ENCODE data around the gene ZBTB42. TPM values are rescaled to one million over a fixed set of nuclear protein-coding genes. Genes with fewer than 3 reads are reported as not detected.
A peak's percentile ranks its signal among the peaks of the same experiment; 100 is the strongest.

Gene ZBTB42
- total and polyA plus RNA-seq, 3 donors from 2014 or later = 6.1 to 8.4 (median 7.1) TPM

DNA sequence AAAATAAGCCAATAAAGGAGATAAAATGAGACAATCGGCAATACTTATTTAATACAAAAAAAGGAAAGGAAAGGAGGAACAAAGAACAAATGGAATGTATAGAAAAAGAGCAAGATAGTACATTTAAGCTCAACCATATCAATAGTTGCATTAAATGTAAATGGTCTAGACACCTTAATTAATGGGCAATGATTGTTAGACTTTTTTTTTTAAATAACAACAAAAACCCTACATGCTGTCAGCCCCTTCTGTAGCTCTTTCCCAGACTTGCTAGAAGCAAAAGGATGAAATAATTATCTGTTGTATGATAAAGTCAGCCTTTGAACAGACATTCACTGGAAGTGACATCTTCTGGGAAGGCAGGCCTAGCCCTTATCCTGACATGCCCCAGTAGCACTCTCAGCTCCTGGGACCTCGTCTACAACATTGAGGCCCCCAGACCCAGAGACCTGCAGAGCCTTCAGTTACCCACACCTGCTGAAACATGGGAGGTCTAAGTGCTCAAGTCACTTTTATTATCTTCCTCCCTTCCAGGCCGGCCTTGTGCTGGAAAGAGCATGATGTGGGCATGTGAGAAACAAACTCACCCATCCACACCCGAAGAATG is 34.5 kb upstream of the ZBTB42 start:
- H3K36me3 ChIP-seq (ENCODE audit: low read depth, missing control alignments) = no peaks in the 10 kb centered on the region
- 93 to 95% methylated on average over 4 of the region's 4 CpGs for WGBS, 2 donors
- no peaks in the 10 kb centered on the region for H3K9me3 ChIP-seq
- H3K4me1 ChIP-seq = peaks cover 11% of the 10 kb centered on the region
- no peak for DNase-seq
- no peak for TF ChIP-seq POLR2A (IDR thresholded peaks at IDR 0.05)
- TF ChIP-seq, protein P1, sequence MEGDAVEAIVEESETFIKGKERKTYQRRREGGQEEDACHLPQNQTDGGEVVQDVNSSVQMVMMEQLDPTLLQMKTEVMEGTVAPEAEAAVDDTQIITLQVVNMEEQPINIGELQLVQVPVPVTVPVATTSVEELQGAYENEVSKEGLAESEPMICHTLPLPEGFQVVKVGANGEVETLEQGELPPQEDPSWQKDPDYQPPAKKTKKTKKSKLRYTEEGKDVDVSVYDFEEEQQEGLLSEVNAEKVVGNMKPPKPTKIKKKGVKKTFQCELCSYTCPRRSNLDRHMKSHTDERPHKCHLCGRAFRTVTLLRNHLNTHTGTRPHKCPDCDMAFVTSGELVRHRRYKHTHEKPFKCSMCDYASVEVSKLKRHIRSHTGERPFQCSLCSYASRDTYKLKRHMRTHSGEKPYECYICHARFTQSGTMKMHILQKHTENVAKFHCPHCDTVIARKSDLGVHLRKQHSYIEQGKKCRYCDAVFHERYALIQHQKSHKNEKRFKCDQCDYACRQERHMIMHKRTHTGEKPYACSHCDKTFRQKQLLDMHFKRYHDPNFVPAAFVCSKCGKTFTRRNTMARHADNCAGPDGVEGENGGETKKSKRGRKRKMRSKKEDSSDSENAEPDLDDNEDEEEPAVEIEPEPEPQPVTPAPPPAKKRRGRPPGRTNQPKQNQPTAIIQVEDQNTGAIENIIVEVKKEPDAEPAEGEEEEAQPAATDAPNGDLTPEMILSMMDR (IDR thresholded peaks at IDR 0.05) = no peak
- no peaks in the 10 kb centered on the region for H3K27me3 ChIP-seq
- H3K27ac ChIP-seq = no peak overlapping the region
- no peak overlapping the region for H3K4me3 ChIP-seq
- intact Hi-C loops (cut with DNase I; ENCODE audit: low total_unique reads) = loop anchor here (10.0 kb wide), 1 partner anchor 278 kb away; no protein-coding TSS in a partner anchor

- TF ChIP-seq, protein P1 (IDR thresholded peaks at IDR 0.05) = no peak
- TF ChIP-seq POLR2A (IDR thresholded peaks at IDR 0.05) = no peak
- WGBS, 2 donors = 94 to 95% methylated on average over 14 to 15 of the region's 15 CpGs
- Histone ChIP-seq H3K4me3 (no peak overlapping the region), H3K27me3 (no peaks in the 10 kb centered on the region), H3K27ac (no peak overlapping the region), H3K4me1 (peaks cover 11% of the 10 kb centered on the region), H3K9me3 (no peaks in the 10 kb centered on the region), H3K36me3 (ENCODE audit: low read depth, missing control alignments) (no peaks in the 10 kb centered on the region)
- intact Hi-C loops (cut with DNase I; ENCODE audit: low total_unique reads) = loop anchor here (10.0 kb wide), 1 partner anchor 278 kb away; no protein-coding TSS in a partner anchor
- no peak for DNase-seq
Observed at GRCh38 chr14:104766863-104767633, 33.9 kb upstream of the ZBTB42 start.

DNA sequence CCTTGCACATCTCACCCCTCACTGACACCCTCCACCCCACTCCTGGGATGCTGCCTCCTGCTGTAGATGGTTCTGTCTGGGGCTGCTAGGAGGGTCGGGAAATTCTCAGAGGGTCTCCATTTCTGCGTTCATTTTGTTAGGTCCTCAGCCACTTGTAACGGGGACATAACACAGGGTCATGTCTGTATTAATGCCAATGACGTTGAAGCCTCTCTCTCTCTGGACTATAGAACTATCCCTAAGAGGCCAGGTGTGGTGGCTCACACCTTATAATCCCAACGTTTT is 33.3 kb upstream of the ZBTB42 start:
- H3K27me3 ChIP-seq = no peaks in the 10 kb centered on the region
- no peaks in the 10 kb centered on the region for H3K36me3 ChIP-seq (ENCODE audit: low read depth, missing control alignments)
- H3K4me1 ChIP-seq = peaks cover 11% of the 10 kb centered on the region
- H3K27ac ChIP-seq = no peak overlapping the region
- TF ChIP-seq, protein P1 (IDR thresholded peaks at IDR 0.05) = no peak
- no peak for TF ChIP-seq POLR2A (IDR thresholded peaks at IDR 0.05)
- intact Hi-C loops (cut with DNase I; ENCODE audit: low total_unique reads) = loop anchor here (10.0 kb wide), 1 partner anchor 277 kb away; no protein-coding TSS in a partner anchor
- H3K9me3 ChIP-seq = no peaks in the 10 kb centered on the region
- WGBS, 2 donors = 72 to 81% methylated on average over 5 of the region's 5 CpGs
- H3K4me3 ChIP-seq = no peak overlapping the region
- no peak for DNase-seq

GRCh38 chr14:104768437-104769323 is 32.2 kb upstream of the ZBTB42 start:
- no peak overlapping the region for H3K27ac ChIP-seq
- 35 to 43% methylated on average over 12 to 22 of the region's 25 CpGs for WGBS, 2 donors
- TF ChIP-seq POLR2A (IDR thresholded peaks at IDR 0.05) = no peak
- TF ChIP-seq, protein P1 (IDR thresholded peaks at IDR 0.05) = peak; percentile 87 to 97 (median 88)
- H3K27me3 ChIP-seq = no peaks in the 10 kb centered on the region
- no peaks in the 10 kb centered on the region for H3K36me3 ChIP-seq (ENCODE audit: low read depth, missing control alignments)
- peaks cover 11% of the 10 kb centered on the region for H3K4me1 ChIP-seq
- DNase-seq = peak; percentile 92
- no peaks in the 10 kb centered on the region for H3K9me3 ChIP-seq
- H3K4me3 ChIP-seq = no peak overlapping the region
- intact Hi-C loops (cut with DNase I; ENCODE audit: low total_unique reads) = loop anchor here (10.0 kb wide), 1 partner anchor 276 kb away; no protein-coding TSS in a partner anchor
